A549 treated with Mapracorat at 1 μM for 4 hours (cell line): ENCODE measurements around the gene CDK6. TPM values are rescaled to one million over a fixed set of nuclear protein-coding genes. Genes with fewer than 3 reads are reported as not detected.

Source experiments
- total RNA-seq: library from RNA; stranded (reverse); fragments of 200-300 nt; extraction: Qiagen RNA extraction; gene quantifications from 5 replicates; pipeline ENCODE4 v1.2.3, GENCODE V29; 2022

CDK6 gene
- 12.5 to 17.0 TPM (median 13.7 TPM) in 5 replicates for total RNA-seq

GRCh38 chr7:92836489-92836999 is at the start of gene CDK6:
Gene CDK6 (minus strand): TSS chr7:92836573. CDS start chr7:92833323, 3,250 bp downstream.

Other genes starting within 250 kb of the CDK6 start
- gene FAM133B, start 246.2 kb downstream of the CDK6 start, total RNA-seq, result 24.0 to 26.5 TPM (median 25.0 TPM) in 5 replicates